ENCODE measurements around the gene ZGPAT.
"Not testable (repeated sequence)": the region's sequence is repeated elsewhere in the genome, so short reads cannot be mapped to it uniquely, and the experiment has no call there.

The ZGPAT gene, protein sequence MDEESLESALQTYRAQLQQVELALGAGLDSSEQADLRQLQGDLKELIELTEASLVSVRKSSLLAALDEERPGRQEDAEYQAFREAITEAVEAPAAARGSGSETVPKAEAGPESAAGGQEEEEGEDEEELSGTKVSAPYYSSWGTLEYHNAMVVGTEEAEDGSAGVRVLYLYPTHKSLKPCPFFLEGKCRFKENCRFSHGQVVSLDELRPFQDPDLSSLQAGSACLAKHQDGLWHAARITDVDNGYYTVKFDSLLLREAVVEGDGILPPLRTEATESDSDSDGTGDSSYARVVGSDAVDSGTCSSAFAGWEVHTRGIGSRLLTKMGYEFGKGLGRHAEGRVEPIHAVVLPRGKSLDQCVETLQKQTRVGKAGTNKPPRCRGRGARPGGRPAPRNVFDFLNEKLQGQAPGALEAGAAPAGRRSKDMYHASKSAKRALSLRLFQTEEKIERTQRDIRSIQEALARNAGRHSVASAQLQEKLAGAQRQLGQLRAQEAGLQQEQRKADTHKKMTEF

DNA sequence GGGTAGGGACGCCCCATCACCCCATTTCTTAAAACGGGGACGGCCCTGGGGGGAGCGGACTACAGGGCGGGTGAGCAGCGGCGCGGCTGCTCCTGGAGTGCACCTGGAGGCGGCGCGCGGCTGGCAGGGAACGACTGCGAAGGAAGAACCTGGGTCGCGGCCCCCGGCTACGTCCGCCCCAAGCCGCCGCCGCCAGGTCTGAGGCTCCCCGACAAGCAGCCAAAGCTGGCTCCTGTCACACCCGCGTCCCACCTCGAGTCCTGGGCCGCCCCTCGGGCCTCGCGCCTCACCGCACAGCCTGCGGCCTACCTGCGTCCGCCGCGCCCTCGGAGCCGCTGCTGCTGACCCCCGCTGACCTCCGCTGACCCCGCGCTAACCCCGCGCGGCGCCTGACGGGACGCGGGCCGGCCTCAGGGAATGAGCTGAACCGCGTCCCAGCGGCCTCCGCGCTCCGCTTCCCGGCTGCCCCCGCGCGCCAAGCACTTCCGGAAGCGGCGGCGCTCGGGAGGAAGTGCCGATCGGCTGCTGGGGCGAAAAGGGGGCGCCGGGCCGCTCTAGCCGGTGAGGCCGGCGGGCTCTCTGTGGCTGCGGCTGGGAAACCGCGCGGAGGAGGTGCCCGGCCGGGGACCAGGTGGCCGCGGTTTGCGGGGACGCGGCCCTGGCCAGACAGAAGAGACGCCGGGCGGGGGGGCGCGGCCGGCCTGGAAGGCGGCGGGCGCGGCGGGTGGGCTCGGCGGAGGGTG, at the start of gene ZGPAT, which contains the start of gene ARFRP1:
Gene ZGPAT, plus strand, starts transcription at position 482 of the 743 bp plus-strand sequence. CDS start 542 bp downstream, outside the sequence.
Gene ARFRP1, minus strand, starts transcription at position 419 of the 743 bp plus-strand sequence. CDS start 885 bp downstream, outside the sequence.
- peak; percentile 88 for DNase-seq (ENCODE audit: low read depth, low spot score)

DNA sequence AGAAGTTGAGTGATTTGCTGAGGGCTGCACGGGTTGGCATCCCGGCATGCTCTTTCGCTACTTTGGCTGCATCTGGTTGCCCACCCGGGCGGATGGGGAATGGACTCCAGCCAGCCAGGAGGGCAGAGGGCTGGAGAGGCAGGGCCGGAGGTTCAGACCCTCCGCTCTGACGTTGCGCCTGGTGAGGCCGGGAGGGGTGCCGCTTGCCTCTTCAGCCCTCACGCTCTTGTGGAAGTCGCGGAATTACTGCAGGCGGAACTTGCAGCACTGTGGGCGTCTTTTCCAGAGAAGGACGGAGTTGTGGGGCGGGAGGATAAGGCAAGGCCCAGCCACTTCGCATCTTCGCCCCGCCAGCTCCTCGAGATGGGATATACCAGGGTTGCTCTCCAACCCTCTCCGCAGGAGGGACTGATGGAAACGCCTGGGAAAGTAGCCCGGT, 49.1 kb upstream of the ZGPAT start:
- no peak for DNase-seq (ENCODE audit: low read depth, low spot score)

DNA sequence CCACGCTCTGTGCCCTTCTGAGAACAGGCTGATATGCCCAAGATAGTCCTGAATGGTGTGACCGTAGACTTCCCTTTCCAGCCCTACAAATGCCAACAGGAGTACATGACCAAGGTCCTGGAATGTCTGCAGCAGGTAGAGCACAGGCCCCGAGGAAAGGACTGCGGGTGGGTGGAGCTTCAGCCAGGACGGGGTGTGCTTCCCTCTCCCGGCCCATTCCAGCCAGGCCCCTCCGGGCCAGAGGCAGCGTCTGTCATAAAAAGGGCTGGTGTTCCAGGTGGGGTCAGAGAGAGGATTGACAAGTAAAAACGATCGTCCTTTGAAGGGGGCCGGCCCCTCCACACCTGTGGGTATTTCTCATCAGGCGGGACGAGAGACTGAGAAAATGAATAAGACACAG, 48.5 kb upstream of the ZGPAT start:
- DNase-seq (ENCODE audit: low read depth, low spot score): peak; percentile 63

DNA sequence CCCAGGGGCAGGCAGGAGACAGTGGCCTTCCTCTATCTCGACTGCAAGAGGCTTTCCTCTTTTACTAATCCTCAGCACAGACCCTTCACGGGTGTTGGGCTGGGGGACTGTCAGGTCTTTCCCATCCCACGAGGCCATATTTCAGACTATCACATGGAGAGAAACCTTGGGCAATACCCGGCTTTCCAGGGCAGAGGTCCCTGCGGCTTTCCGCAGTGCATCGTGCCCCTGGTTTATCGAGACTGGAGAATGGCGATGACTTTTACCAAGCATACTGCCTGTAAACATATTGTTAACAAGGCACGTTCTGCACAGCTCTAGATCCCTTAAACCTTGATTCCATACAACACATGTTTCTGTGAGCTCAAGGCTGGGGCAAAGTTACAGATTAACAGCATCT, 47.7 kb upstream of the ZGPAT start:
- DNase-seq (ENCODE audit: low read depth, low spot score): not testable (repeated sequence)

DNA sequence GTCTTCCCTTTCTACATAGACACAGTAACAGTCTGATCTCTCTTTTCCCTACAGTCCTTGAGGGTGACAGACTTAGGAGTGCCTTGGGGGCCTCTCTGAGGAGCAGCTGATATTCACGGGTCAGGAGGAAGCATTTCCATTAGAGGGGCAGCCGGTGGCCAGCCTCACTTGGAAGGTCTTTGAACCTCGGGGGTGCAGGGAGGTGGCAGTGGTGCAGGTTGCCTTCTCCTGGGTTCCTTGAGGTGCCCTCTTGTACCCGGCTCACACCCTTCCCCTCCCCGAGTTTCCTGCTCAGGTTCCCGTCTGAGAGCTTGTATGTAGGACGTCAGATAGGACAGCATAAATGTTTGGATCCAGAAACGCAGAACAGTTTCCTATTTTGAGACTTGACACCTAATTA, 47.2 kb upstream of the ZGPAT start:
- DNase-seq (ENCODE audit: low read depth, low spot score): no peak

DNA sequence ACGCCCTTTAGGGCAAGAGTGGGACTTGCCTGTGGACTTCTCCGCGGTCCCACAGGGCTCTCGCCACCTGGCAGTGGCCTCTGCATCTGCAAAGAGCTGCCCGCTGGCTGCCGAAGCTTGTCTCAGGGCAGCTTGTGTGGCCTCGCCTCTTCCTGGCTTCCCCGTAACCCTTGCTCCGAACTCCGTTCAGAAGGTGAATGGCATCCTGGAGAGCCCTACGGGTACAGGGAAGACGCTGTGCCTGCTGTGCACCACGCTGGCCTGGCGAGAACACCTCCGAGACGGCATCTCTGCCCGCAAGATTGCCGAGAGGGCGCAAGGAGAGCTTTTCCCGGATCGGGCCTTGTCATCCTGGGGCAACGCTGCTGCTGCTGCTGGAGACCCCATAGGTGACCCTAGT, 46.7 kb upstream of the ZGPAT start:
- no peak for DNase-seq (ENCODE audit: low read depth, low spot score)

DNA sequence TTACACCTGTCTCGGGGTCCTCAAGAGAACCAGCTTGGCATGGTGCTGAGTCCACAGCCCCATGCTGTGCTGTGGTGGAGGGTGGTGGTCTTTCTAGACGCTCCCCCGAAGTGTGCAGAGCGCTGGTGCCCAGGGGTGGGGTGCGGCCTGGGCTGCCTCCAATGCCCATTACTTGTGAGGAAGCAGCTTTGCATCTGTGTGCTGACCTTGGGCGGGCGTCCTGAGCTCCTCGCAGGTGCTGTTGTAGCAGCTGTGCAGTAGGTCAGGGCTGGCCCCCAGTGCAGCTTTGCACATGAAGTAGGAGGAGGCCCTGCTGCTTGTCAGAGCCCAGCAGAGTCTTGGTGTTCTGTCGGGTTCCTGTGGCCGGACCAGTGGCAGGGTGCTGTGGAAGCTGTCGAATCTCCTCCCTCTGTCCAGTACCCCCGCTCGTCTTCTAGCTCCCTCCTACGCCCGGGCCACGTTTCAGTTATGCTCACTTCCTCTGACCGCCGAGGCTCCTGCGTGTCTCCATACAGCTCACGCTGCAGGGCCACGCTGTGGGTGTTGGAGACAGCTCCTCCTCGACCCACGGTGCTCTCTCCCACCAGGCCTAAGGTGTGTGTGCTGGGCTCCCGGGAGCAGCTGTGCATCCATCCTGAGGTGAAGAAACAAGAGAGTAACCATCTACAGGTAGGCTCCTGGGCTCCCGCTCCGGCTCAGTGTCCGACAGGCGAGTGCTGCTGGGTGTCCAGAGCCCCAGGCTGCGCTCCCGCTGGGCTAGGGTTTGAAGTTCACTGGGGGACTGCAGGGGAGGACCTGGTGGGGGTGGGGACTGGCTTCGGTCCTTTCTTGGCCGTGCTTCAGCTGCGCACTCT, 45.7 kb upstream of the ZGPAT start:
- DNase-seq (ENCODE audit: low read depth, low spot score): no peak

DNA sequence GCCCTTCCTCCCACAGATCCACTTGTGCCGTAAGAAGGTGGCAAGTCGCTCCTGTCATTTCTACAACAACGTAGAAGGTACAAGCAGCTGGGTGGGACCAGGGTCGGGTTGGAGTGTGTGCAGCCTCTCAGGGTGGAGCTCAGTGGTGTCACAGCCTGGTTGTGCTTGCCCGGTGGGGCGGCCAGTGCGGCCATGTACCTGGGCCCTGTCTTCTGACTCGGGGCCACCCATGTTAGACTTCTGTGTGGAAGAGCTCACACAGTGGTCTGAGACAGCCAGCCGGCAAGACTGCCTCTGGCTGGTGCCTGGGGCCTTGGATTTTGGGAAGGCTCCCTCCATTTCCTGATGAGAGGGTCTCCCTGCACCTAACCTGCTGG, 45.0 kb upstream of the ZGPAT start:
- DNase-seq (ENCODE audit: low read depth, low spot score): no peak

DNA sequence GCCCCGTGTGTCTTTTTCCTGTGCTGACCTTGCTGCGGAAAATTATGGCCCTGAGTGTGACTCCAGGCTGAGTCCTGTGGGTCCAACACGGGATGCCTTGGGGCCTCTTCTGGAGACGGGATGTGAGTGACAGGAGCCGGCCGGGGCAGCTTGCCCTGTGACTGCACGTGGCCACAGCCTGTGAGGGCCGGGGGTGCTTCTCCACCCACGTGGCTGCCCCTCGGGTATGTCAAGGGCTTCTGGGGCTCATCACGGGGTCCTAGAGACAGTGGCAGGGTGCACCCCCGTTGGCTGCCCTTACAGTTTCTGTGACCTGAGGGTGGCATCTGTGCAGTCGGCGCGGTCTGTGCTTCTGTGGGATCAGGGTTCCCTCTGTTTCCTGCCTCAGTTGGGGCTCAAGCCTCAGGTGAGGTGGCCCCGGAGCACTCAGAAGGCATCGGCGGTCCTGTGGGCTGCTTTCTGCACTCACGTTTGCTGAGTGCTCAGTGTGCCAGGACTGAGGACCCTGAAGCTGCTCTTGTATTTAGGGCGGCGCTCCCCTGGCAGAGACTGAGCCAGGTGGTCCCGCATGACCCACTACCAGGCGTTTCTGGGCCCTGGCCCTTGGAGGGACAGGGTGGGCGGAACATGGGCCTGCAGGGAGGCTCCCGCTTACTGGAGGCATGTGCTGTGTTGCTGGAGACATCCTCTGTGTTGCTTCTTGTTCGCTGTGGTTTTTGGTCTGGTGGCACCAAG, 44.3 kb upstream of the ZGPAT start:
- DNase-seq (ENCODE audit: low read depth, low spot score): no peak

DNA sequence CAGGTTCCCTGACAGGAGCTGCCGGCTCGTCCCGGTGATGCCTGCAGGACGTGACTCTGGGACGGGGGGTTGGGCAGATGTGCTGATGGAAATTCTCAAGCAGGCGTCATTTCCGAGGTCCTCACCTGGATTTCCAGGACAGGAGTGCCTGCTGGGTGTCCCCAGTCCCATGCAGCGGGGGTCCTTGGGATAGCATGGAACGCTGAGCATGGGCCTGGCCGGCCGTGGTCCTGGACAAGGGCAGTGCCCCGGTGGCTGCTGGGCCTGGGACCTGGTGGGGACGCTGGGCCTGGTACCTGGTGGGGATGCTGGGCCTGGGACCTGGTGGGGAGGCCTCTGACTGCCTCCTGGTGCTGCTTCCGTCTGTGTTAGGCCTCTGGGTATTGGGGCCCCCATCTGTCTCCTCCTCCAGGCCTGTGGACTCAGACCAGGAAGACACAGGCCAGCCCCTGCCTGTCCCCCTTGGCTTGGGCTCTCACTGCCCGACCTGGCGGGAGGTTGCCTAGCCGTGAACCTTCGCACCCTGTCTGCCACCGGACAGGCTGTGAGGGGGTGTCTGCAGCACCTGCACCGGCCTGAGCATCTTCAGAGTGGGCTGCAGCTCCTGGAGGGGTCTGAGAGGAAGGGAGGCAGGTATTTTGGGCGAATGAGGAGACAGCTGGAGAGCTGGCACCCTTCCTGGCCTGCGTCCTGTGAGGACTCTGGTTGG, 43.5 kb upstream of the ZGPAT start:
- no peak for DNase-seq (ENCODE audit: low read depth, low spot score)

DNA sequence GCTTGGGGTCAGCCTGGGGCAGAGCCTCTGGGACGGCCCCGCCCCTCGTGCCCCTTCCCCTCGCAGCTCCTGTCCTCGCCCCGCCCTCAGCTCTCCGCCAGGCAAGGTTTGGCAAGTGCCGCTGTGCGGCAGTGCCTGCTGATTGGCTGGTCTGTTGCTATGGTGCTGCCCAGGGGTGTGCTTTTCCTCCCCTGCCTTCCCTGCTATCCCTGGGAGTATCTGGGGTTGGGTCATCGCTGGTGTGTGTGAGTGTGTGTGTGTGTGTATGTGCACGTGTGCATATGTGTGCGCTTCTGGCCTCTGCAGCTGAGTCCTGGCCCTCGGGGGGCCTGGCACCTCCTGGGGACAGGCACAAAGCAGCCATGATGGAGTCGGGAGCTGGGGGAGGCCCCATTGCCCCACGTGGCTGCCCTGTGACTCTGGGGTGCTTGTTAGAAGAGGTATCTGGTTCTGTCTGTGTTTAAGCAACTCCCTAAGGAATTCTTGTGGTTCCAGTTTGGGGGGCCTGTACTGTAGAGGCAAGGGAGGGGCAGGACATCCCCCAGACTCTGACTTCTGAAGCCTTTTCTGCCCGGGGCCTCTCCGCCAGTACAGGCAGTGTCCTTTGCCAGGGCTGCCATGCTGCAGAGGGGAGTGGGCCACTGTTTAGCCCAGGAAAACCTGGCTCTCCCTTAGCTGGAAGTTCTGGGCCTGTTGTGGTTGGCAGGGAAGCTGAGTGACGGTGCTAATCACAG, 42.8 kb upstream of the ZGPAT start:
- peak; percentile 50 for DNase-seq (ENCODE audit: low read depth, low spot score)

DNA sequence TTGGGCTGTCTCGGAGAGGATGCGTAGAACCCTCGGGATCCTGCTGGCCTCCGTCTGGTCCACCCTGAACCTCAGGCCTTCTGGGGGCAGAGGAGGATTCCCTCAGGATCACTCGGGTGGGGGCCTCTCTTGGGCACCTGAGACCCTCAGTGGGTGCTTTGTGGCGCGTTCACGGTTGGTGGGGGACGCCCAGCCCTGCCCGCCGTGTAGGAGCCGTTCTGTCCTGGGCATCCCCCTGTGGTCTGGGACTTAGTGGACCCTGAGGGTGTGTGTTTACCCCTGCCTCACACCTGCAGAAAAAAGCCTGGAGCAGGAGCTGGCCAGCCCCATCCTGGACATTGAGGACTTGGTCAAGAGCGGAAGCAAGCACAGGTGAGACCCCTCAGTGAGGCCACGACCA, 42.1 kb upstream of the ZGPAT start:
- no peak for DNase-seq (ENCODE audit: low read depth, low spot score)

DNA sequence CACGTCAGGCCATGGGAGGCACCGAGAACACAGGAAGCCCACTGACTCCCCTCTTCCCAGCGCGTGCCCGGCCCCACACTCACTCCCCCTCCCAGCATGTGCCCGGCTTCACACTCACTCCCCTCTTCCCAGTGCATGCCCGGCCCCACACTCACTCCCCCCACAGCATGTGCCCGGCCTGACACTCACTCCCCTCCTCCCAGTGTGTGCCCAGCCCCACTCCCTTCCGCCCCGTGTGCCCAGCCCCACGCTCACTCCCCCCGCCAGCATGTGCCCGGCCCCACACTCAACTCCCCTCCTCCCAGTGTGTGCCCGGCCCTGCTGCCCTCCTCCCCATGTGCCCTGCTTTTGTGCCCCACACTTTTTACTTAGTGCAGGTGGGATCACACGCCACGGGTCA, 40.0 kb upstream of the ZGPAT start:
- DNase-seq (ENCODE audit: low read depth, low spot score): no peak

DNA sequence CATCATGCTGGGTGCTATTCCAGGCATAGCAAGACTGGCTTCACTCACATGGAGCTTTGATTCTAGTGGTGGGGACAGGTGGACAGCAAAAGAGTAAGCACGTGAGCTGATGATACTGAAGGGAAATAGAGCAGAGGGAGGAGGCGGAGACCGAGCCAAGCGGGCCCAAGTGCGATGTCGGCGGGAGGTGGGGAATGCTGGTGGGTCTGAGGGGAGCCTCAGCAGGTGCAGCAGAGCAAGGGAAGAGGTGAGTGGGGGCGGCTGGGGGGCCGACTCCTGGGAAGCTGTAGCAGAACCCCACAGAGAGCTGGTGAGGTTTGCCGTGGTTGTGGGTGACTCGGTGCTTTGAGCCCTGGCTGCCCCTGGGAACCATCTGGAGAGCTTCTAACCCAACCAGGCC, 39.5 kb upstream of the ZGPAT start:
- DNase-seq (ENCODE audit: low read depth, low spot score): no peak

DNA sequence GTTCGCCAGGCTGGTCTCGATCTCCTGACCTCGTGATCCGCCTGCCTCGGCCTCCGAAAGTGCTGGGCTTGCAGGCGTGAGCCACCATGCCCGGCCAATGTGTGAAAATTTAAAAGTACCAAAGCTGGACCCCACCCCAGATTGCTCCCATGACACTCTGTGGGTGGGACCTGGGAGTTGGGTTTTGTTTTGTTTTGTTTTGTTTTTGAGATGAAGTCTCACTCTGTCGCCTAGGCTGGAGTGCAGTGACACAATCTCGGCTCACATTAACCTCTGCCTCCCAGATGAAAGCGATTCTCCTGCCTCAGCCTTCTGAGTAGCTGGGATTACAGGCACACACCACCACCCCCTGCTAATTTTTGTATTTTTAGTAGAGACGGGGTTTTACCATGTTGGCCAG, 36.1 kb upstream of the ZGPAT start:
- DNase-seq (ENCODE audit: low read depth, low spot score): not testable (repeated sequence)

DNA sequence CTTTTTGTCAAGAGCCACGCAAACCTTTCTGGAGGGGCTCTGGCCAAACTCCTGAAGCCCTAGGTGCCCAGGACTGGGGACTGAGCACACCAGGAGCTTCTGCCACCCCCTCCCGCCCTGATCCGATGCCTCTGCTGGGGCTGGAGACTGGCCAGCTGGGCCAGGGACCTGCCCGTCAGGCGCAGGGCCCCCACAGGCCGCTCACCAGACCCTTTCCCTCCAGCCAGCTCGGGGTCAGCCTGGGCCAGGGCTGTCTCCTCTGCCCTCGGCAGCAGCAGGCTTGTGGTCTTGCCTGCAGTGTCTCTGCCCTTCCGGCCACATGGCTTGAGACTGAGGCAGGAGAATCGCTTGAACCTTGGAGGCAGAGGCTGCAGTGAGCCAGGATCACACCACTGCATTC, 35.2 kb upstream of the ZGPAT start:
- no peak for DNase-seq (ENCODE audit: low read depth, low spot score)

DNA sequence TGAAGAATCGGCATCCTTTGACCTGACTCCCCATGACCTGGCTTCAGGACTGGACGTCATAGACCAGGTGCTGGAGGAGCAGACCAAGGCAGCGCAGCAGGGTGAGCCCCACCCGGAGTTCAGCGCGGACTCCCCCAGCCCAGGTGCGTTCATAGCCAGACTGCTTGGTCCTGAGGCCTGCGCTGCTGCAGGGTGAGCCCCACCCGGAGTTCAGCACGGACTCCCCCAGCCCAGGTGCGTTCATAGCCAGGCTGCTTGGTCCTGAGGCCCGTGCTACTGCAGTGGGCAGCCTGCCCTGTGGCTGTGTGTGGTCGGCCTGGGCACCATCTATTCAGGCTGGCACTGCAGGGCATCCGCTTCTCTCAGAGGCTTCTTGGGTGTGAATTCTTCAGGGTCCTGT, 33.9 kb upstream of the ZGPAT start:
- no peak for DNase-seq (ENCODE audit: low read depth, low spot score)

DNA sequence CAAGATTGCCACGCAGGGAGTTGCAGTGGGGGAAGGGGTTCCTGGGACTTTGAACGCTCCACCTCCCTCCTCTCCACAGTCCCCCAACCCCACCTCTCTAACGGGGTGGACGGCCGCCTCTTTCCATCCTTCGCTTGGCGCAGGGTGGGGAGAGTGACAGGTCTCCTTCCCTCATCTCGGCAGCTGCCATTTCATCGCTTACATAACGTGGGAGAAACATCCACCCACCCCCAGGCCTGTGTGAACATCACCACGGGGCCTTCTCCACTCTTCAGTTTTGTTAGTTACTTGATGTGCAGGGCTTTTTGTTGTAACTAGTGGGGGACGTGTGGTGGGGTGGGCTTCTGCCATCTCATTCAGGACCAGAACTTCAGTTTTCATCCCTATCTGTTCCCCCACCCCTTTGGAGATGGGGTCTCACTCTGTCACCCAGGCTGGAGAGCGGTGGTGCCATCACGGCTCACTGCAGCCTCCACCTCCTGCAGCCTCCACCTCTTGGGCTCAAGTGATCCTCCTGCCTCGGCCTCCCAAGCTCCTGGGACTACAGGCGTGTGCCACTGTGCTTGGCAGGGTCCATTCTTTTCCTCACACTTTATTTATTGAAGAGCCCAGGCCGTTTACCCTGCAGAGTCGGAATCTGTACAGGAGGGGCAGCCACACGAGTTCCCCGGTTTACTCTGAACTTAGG, 32.0 kb upstream of the ZGPAT start:
- DNase-seq (ENCODE audit: low read depth, low spot score): no peak

DNA sequence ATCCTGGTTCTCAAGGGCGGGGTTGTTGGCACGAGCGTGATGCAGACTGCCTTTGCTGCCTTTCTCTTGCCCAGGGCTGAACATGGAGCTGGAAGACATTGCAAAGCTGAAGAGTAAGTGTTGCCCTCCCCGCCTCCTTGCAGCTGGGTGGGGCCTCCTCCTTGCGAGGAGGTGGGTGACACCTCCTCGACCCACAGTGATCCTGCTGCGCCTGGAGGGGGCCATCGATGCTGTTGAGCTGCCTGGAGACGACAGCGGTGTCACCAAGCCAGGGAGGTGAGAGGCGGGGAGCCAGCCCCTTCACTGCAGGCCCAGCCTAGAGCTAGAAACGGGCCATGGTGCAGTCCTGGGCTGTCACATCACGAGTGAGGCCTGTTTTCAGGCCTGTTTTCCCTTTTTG, 29.8 kb upstream of the ZGPAT start:
- no peak for DNase-seq (ENCODE audit: low read depth, low spot score)

Measured in ELF-1 (cell line).